Measurements from ENCODE around the gene TTLL11.
A peak's percentile ranks its signal among the peaks of the same experiment; 100 is the strongest.

Gene TTLL11

DNA sequence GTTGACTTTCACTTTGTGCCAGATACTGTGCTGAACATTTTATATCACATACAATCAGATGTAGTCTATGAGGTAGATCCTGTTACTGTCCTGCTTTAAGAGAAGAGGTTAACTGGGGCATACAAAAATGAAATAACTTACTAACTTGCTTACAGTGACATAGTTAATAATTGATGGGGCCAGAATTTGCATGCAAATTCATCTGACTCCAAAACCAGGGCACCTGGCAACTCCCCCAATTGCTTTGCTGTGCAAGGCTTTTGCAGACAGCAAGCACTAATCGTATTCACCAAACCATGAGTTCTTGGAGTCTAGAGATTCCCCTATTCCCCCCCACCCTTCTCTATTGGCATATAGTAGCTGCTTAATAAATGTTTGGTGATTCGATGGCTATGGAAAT lies 155.9 kb downstream of the TTLL11 start:
- Histone ChIP-seq H3K4me2 (ENCODE audit: low read length) (peak overlapping the region; percentile 19), H3K9me3 (replicated peaks; ENCODE audit: low read length) (no peaks in the 10 kb centered on the region), H3K4me3 (ENCODE audit: low read length) (no peak overlapping the region), H3K4me1 (ENCODE audit: control insufficient read depth, insufficient read depth, low read length) (peaks cover 12% of the 10 kb centered on the region), H3K27me3 (ENCODE audit: control insufficient read depth, insufficient read depth, low read length) (no peaks in the 10 kb centered on the region), H3K9ac (ENCODE audit: low read depth, low read length) (no peak overlapping the region), H3K36me3 (ENCODE audit: insufficient read depth, low read length) (peaks cover 4% of the 10 kb centered on the region)

DNA sequence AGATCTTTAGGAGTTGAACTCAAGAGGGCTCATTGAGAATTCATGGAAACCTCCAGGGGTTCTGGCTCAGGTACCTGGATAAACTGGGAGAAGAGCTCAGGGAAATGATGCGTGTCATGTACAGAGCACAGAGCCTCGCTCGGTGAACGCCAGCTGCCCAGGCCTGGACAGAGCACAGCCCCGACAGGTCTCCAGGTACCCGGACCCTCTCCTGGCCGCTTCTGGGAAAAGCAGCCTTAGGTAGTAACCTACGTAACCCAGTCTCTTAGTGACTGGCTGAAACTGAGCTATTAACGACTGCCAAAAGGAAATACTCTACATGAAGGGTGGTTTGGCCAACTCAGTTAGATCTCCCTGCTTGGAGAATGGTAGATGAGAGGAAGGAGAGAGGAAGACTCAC lies 157.4 kb downstream of the TTLL11 start:
- Histone ChIP-seq H3K9me3 (replicated peaks; ENCODE audit: low read length) (no peaks in the 10 kb centered on the region), H3K4me2 (ENCODE audit: low read length) (no peak overlapping the region), H3K27me3 (ENCODE audit: control insufficient read depth, insufficient read depth, low read length) (no peaks in the 10 kb centered on the region), H3K36me3 (ENCODE audit: insufficient read depth, low read length) (peaks cover 4% of the 10 kb centered on the region), H3K9ac (ENCODE audit: low read depth, low read length) (no peak overlapping the region), H3K4me3 (ENCODE audit: low read length) (no peak overlapping the region), H3K4me1 (ENCODE audit: control insufficient read depth, insufficient read depth, low read length) (peaks cover 12% of the 10 kb centered on the region)

DNA sequence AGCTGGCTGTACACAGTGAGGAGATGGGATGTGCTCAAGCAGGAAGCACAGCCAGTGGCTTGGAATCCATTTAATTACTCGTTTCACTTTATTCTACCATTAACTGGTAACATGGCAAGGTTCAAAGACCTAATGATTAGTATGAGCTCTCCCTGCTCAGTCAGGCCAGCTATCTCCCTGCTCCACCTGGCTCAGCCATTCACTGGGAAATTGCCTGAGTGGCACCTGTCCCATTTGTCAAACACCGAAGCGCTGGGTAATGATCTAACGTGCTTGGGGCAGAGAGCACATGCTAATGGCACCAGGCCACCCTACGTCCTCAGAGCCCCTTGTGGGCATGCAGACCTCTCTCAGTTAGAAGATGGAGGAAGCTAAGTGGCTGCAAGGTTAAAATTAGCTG lies 162.2 kb downstream of the TTLL11 start:
- Histone ChIP-seq H3K4me1 (ENCODE audit: control insufficient read depth, insufficient read depth, low read length) (peaks cover 18% of the 10 kb centered on the region), H3K4me2 (ENCODE audit: low read length) (no peak overlapping the region), H3K27me3 (ENCODE audit: control insufficient read depth, insufficient read depth, low read length) (no peaks in the 10 kb centered on the region), H3K9me3 (replicated peaks; ENCODE audit: low read length) (no peaks in the 10 kb centered on the region), H3K9ac (ENCODE audit: low read depth, low read length) (no peak overlapping the region), H3K4me3 (ENCODE audit: low read length) (no peak overlapping the region), H3K36me3 (ENCODE audit: insufficient read depth, low read length) (peaks cover 15% of the 10 kb centered on the region)

DNA sequence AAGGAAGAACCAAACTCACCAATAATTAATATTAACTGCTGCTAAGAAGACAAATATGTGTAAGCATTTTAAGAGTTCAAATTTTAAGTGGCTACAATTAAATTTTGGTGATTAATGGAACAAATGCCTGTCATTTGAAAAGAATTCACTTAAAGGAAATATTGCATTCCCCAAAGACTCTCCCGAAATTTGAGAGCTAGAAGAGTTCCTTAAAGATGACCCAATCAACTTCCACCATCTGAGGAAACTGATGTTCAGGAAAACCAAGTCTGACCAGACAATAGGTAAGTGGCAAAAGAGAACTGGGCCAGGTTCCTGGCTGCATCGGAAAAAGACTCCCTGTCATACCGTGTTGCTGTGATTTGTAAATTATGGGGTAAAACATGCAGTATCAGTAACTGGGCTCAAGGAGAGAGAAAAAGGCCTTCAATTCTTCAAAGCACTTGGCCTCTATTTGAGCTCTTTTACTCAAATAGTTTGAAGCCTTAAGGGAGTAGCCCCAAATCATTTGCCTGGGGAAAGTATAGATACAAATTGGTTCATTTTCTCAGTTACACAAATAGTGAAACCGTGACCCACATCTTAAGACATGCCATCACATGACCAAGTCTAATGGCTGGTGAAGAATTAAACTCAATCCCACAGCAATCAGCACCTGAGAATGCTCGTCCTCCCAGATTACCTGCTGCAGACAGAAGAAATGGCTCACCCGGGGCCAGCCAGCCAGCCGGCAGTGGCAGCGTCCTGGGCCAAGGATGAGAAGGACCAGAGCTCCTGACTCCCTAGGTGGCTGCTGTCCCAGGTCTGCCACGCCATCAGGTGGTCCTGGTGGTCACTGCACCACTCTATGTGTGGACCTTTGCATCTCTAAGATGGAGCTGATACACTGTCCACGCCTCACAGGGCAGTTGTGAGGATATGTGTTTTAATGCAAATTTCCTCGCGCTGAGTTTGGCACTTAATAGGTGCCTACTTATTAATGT lies 162.9 kb downstream of the TTLL11 start:
- Histone ChIP-seq H3K27me3 (ENCODE audit: control insufficient read depth, insufficient read depth, low read length) (no peaks in the 10 kb centered on the region), H3K4me2 (ENCODE audit: low read length) (no peak overlapping the region), H3K4me3 (ENCODE audit: low read length) (no peak overlapping the region), H3K36me3 (ENCODE audit: insufficient read depth, low read length) (peaks cover 15% of the 10 kb centered on the region), H3K9me3 (replicated peaks; ENCODE audit: low read length) (no peaks in the 10 kb centered on the region), H3K9ac (ENCODE audit: low read depth, low read length) (no peak overlapping the region), H3K4me1 (ENCODE audit: control insufficient read depth, insufficient read depth, low read length) (peaks cover 11% of the 10 kb centered on the region)

DNA sequence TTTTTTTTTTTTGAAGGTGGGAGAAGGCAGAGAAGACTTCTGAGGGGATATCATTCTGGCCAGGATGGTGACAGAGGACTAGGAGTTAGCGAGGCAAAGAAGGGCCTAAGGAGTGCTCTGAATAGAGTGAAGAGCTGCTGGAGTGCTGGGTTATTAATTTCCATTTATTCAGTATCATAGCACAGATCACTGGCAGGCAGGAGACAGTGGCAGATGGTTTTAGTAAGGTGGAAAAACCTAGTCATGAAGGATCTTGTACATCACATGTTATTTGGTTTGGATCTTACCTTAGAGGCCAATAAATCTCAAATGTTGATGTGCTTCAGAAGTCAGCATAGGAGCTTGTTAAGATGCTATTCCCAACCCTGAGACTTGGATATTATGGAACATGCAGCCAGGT lies 165.5 kb downstream of the TTLL11 start:
- H3K27me3 ChIP-seq (ENCODE audit: control insufficient read depth, insufficient read depth, low read length), result no peaks in the 10 kb centered on the region
- H3K4me3 ChIP-seq (ENCODE audit: low read length), result no peak overlapping the region
- H3K9ac ChIP-seq (ENCODE audit: low read depth, low read length), result no peak overlapping the region

DNA sequence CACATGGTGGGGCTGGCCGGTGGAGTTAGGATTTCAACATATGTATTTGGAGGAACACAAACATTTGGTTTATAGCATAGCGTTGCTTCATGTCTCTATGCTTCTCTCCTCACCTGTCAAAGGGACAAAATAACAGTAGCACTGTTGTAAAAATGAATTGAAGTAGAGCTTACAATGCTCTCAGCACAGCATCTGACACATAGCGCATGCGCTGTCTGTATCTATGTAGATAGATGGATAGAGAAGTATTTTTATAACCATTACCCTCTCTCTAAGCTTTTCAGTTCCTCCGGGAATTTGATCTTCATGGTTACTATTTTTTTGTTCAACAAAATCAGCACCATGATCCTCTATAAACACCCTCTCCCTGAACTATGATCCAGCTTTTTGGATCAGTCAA lies 166.0 kb downstream of the TTLL11 start:
- Histone ChIP-seq H3K4me1 (ENCODE audit: control insufficient read depth, insufficient read depth, low read length) (peaks cover 7% of the 10 kb centered on the region), H3K9me3 (replicated peaks; ENCODE audit: low read length) (no peaks in the 10 kb centered on the region), H3K27me3 (ENCODE audit: control insufficient read depth, insufficient read depth, low read length) (no peaks in the 10 kb centered on the region), H3K36me3 (ENCODE audit: insufficient read depth, low read length) (peaks cover 14% of the 10 kb centered on the region), H3K4me2 (ENCODE audit: low read length) (no peak overlapping the region), H3K9ac (ENCODE audit: low read depth, low read length) (no peak overlapping the region), H3K4me3 (ENCODE audit: low read length) (no peak overlapping the region)

More for the DNA sequence above, 165.5 kb downstream of the TTLL11 start:
- H3K4me1 ChIP-seq (ENCODE audit: control insufficient read depth, insufficient read depth, low read length), result peaks cover 6% of the 10 kb centered on the region
- H3K36me3 ChIP-seq (ENCODE audit: insufficient read depth, low read length), result peaks cover 14% of the 10 kb centered on the region
- H3K4me2 ChIP-seq (ENCODE audit: low read length), result no peak overlapping the region
- no peaks in the 10 kb centered on the region for H3K9me3 ChIP-seq (replicated peaks; ENCODE audit: low read length)

DNA sequence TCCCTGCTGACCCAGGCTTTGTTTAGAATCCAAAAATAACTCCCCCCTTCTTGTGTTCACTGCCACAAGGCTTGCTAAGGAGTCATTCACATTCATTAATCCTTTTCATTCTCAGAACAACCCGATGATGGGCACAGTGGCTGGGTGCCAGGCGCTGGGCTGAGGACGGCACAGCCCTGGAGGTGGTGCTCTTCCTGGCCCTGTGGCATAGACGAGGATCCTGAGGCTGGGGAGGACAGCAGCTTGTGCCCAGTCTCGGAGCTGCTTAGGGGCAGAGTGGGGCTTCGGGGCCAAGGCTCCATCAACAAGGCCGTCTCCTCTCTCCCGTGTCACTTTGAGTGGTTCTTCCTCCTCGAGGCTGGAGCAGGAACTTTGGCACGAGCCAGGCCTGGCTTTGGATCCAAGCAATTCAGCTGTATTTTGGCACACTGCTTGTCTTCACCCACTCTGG lies 166.7 kb downstream of the TTLL11 start:
- Histone ChIP-seq H3K4me1 (ENCODE audit: control insufficient read depth, insufficient read depth, low read length) (peaks cover 14% of the 10 kb centered on the region), H3K4me3 (ENCODE audit: low read length) (no peak overlapping the region), H3K36me3 (ENCODE audit: insufficient read depth, low read length) (peaks cover 14% of the 10 kb centered on the region), H3K27me3 (ENCODE audit: control insufficient read depth, insufficient read depth, low read length) (no peaks in the 10 kb centered on the region), H3K9me3 (replicated peaks; ENCODE audit: low read length) (no peaks in the 10 kb centered on the region), H3K9ac (ENCODE audit: low read depth, low read length) (no peak overlapping the region), H3K4me2 (ENCODE audit: low read length) (no peak overlapping the region)

DNA sequence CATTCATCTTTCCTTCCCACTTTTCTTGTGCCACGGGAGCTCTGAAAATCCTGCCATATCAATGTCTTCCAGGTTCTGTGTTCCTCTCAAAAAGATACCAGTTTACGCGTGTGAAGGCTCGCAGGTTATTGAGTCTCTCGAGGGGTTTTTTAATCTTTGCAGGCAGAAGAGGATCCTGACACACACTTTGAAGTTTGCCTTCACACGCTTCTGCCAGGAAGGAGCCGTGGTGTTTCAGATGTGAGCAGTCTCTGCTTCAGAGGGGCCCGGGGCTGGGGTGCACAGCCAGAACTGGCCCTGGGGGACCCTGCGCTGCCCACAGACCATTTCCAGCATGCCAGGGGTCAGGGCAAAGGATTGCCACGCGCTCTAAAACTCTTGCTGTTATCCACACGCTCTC lies 167.2 kb downstream of the TTLL11 start:
- Histone ChIP-seq H3K4me2 (ENCODE audit: low read length) (no peak overlapping the region), H3K4me3 (ENCODE audit: low read length) (no peak overlapping the region), H3K4me1 (ENCODE audit: control insufficient read depth, insufficient read depth, low read length) (peaks cover 16% of the 10 kb centered on the region), H3K27me3 (ENCODE audit: control insufficient read depth, insufficient read depth, low read length) (no peaks in the 10 kb centered on the region), H3K36me3 (ENCODE audit: insufficient read depth, low read length) (peaks cover 14% of the 10 kb centered on the region), H3K9me3 (replicated peaks; ENCODE audit: low read length) (no peaks in the 10 kb centered on the region), H3K9ac (ENCODE audit: low read depth, low read length) (no peak overlapping the region)

DNA sequence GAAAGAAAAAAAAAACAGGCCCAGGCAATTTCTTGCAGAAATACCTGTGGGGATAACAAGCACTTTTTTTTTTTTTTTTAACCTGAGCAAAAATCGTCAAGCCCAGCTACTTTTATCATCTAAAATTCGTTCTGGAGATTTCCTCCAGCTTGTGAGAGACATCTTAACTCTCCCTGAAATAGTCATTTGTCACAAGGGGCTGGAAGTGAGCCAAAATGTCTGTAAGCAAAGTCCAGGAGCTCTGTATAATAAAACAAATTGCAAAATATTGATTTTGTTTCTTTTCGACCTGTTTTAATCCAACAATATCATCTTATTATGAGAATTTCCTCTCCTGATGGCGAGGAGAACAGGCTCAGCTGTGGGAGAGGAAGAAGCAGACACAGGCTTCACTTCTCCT lies 168.4 kb downstream of the TTLL11 start:
- H3K9ac ChIP-seq (ENCODE audit: low read depth, low read length), result no peak overlapping the region
- H3K4me3 ChIP-seq (ENCODE audit: low read length), result no peak overlapping the region
- H3K4me2 ChIP-seq (ENCODE audit: low read length), result no peak overlapping the region
- H3K36me3 ChIP-seq (ENCODE audit: insufficient read depth, low read length), result peaks cover 18% of the 10 kb centered on the region
- no peaks in the 10 kb centered on the region for H3K9me3 ChIP-seq (replicated peaks; ENCODE audit: low read length)
- H3K27me3 ChIP-seq (ENCODE audit: control insufficient read depth, insufficient read depth, low read length), result no peaks in the 10 kb centered on the region
- peaks cover 12% of the 10 kb centered on the region for H3K4me1 ChIP-seq (ENCODE audit: control insufficient read depth, insufficient read depth, low read length)

DNA sequence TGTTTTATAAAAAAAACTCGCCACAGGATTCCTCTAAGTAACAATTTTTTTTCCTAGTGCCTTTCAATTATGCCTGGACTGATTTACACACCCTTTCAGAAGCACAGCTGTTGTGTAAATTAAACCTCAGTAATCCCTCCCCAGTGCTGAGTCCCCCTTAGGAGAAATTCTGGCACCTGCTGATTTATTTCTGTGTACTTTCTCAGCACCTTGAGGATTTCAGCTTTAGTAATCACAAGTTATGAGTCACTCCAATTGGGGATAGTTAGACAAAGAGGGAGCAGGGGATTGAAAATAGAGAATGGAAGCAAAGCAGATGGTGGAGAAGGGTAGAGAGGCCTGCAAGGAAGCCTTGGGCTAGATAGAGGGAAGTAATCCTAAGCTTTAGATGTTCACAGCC lies 171.7 kb downstream of the TTLL11 start:
- Histone ChIP-seq H3K4me2 (ENCODE audit: low read length) (no peak overlapping the region), H3K9ac (ENCODE audit: low read depth, low read length) (no peak overlapping the region), H3K36me3 (ENCODE audit: insufficient read depth, low read length) (peaks cover 12% of the 10 kb centered on the region), H3K9me3 (replicated peaks; ENCODE audit: low read length) (no peaks in the 10 kb centered on the region), H3K4me1 (ENCODE audit: control insufficient read depth, insufficient read depth, low read length) (peaks cover 13% of the 10 kb centered on the region), H3K27me3 (ENCODE audit: control insufficient read depth, insufficient read depth, low read length) (no peaks in the 10 kb centered on the region), H3K4me3 (ENCODE audit: low read length) (no peak overlapping the region)

DNA sequence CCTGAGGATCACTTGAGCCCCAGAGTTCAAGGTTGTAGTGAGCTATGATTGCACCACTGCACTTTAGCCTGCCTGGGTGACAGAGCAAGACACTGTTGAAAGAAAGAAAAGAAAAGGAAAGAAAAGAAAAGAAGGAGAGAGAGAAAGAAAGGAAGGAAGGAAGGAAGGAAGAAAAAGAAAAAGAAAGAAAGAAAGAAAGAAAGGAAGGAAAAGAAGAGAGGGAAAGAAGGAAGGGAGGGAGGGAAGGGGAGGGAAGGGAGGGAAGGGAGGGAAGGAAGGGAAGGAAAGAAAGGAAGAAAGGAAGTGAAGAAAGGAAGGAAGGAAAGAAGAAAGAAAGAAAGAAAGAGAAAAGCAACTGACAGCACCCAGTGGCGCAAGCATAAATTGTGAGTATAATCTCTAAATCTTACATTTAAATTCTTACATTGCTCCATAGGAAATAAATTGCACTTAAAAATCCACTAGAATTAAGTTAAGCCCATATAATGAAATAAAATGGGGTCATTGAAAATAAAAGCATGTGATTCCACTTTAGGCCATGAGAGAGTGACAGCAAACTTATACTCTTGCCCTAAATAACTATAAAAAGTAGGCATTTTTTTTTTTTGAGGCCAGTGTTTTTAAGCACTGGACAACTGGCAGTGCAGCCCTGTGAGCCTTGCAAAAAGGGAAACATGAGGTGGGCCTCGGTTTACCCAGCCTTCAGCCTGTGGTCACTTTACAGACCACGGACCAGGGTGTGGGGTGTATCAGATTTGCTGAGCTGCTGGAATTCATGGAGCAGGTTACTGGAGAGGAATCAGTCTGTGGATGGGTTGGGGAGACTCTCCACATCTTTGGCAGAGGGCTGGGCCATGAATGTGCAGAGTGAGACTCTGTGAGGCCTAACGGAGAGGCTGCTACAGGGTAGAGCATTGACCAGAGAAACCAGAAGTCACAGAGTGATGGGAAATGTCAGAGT lies 175.5 kb downstream of the TTLL11 start:
- Histone ChIP-seq H3K9me3 (replicated peaks; ENCODE audit: low read length) (no peaks in the 10 kb centered on the region), H3K27me3 (ENCODE audit: control insufficient read depth, insufficient read depth, low read length) (no peaks in the 10 kb centered on the region), H3K4me3 (ENCODE audit: low read length) (no peak overlapping the region)

More for the DNA sequence above, 175.5 kb downstream of the TTLL11 start:
- Histone ChIP-seq H3K9ac (ENCODE audit: low read depth, low read length) (no peak overlapping the region), H3K36me3 (ENCODE audit: insufficient read depth, low read length) (peaks cover 8% of the 10 kb centered on the region), H3K4me2 (ENCODE audit: low read length) (no peak overlapping the region), H3K4me1 (ENCODE audit: control insufficient read depth, insufficient read depth, low read length) (peaks cover 22% of the 10 kb centered on the region)
